Gastrocnemius medialis (tissue), 4 donors: Measurements from ENCODE around the gene CARD16. TPM values are rescaled to one million over a fixed set of nuclear protein-coding genes. Genes with fewer than 3 reads are reported as not detected.
"Not testable (repeated sequence)": the region's sequence is repeated elsewhere in the genome, so short reads cannot be mapped to it uniquely, and the experiment has no call there.

Source experiments
- ATAC-seq, 2 donors: fragments of 150-250 bp; one replicate each; pipeline ENCODE4 v1.9.1; 2016
- DNase-seq, 2 donors: peaks; one replicate each; pipeline ENCODE4 v3.0.0-alpha.2; 2019
- H3K27ac ChIP-seq, 4 donors: fragments of 200-600 bp; sonication (generic); 1 replicate in 1 of 4; 2 replicates in 3 of 4; pipeline ENCODE4 v1.5.1; 2016 to 2018; ENCODE audit warnings: mild to moderate bottlenecking in 2 of 4, moderate library complexity in 1 of 4
- H3K27me3 ChIP-seq, 3 donors: fragments of 200-600 bp; sonication (generic) in 2 of 3; 1 replicate in 1 of 3; 2 replicates in 2 of 3; pipeline versions ENCODE4 v1.5.1 to v1.6.0; 2016 to 2019; ENCODE audit warnings: mild to moderate bottlenecking in 1 of 3, moderate library complexity in 1 of 3
- H3K36me3 ChIP-seq, 2 donors: fragments of 200-600 bp; sonication (generic) in 1 of 2; one replicate each; pipeline ENCODE4 v1.5.1; 2017 to 2018
- H3K4me1 ChIP-seq, 2 donors: fragments of 200-600 bp; sonication (generic) in 1 of 2; one replicate each; pipeline ENCODE4 v1.5.1; 2016 to 2017; ENCODE audit warnings: mild to moderate bottlenecking in 2 of 2
- H3K4me3 ChIP-seq, 4 donors: fragments of 200-600 bp; sonication (generic) in 3 of 4; 1 replicate in 1 of 4; 2 replicates in 3 of 4; pipeline ENCODE4 v1.5.1; 2016 to 2019; ENCODE audit warnings: mild to moderate bottlenecking in 2 of 4
- H3K9me3 ChIP-seq, 3 donors: fragments of 200-600 bp; sonication (generic) in 2 of 3; 1 replicate in 1 of 3; 2 replicates in 2 of 3; pipeline ENCODE4 v1.5.1; 2016 to 2019
- CTCF ChIP-seq, 5 experiments: fragments of 450-650 bp in 3 of 5; fragments of 200-600 bp in 2 of 5; sonication (generic) in 2 of 5; IDR thresholded peaks in 4 of 5; conservative IDR thresholded peaks in 1 of 5; 1 replicate in 4 of 5; 2 replicates in 1 of 5; pipeline ENCODE4 v1.5.1; 2016 to 2019; ENCODE audit warnings: antibody characterized with exemption in 5 of 5, mild to moderate bottlenecking in 3 of 5, moderate library complexity in 3 of 5
- POLR2A ChIP-seq, 2 donors: fragments of 450-650 bp; IDR thresholded peaks; one replicate each; pipeline ENCODE4 v1.6.1; 2017; ENCODE audit warnings: antibody characterized with exemption in 2 of 2, mild to moderate bottlenecking in 2 of 2, moderate library complexity in 2 of 2
- in situ Hi-C, 4 donors: fragments of 200-750 bp; cut with MboI; loops; one replicate each; pipeline versions ENCODE4 v1.15.0 to v1.8.0; 2017; ENCODE audit warnings: low sequenced_read_pairs in 4 of 4
- intact Hi-C: fragments of 100-400 bp; cut with DNase I; formaldehyde crosslinking; loops from one replicate; pipeline ENCODE4 v1.15.1; 2023; ENCODE audit warnings: low total_unique reads
- total RNA-seq, 4 donors: library from RNA; depleted of rRNA; stranded (reverse); fragments of >200 nt; gene quantifications; one replicate each; pipeline versions ENCODE4 v1.1.0 to v1.2.3, GENCODE V29; 2016

Gene CARD16
- total RNA-seq, 4 donors from 2014 or later = 1.5 to 2.1 (median 1.6) TPM; not detected in 1

GRCh38 chr11:105078283-105078682 is 33.1 kb upstream of the CARD16 start:
- peak in 1 of 2 donors; percentile 23 for ATAC-seq
- intact Hi-C loops = loop anchor here (5.0 kb wide), 1 partner anchor 169 kb away; no protein-coding TSS in a partner anchor
- no peak for DNase-seq
- H3K36me3 ChIP-seq = no peaks in the 10 kb centered on the region
- no peak overlapping the region for H3K4me3 ChIP-seq
- H3K27me3 ChIP-seq = no peaks in the 10 kb centered on the region
- peaks cover 8 to 10% of the 10 kb centered on the region in 2 donors for H3K4me1 ChIP-seq
- H3K27ac ChIP-seq = no peak overlapping the region
- TF ChIP-seq POLR2A (IDR thresholded peaks at IDR 0.05) (no peak), CTCF (IDR thresholded peaks at IDR 0.05 in 4 of 5, conservative IDR thresholded peaks at IDR 0.05 in 1 of 5) (no peak)
- in situ Hi-C loops = no loop called here
- H3K9me3 ChIP-seq = no peaks in the 10 kb centered on the region

DNA sequence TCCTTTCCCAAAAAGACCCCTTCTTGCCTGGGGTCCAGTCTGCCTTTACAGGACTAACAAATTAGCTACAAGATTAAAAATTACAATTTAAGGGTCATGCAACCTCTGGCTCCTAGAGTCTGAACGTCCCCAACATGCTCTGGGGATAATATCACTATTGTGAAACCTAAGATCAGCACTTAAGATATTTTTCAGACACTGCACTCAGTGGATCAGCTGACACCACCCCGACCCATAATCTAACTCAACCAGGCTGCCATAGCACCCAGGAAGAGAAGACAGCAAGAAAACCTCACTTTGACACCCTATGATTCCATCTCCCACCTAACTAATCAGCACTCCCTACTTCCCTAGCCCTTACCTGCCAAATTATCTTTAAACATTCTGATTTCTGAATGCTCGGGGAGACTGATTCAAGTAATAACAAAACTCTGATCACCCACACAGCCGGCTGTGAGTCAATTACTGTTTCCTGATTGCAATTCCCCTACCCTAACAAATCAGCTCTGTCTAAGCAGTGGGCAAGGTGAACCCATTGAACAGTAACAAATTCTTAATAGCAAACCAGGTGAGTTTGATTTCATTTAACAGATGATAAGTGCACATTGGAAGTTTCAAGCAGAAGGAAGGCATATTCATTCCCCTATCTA is 32.1 kb upstream of the CARD16 start:
- H3K4me1 ChIP-seq = peaks cover 8 to 10% of the 10 kb centered on the region in 2 donors
- H3K27me3 ChIP-seq, H3K27ac ChIP-seq, H3K4me3 ChIP-seq, in situ Hi-C loops, DNase-seq, H3K9me3 ChIP-seq, H3K36me3 ChIP-seq: not testable (repeated sequence)
- intact Hi-C loops = loop anchor here (5.0 kb wide), 1 partner anchor 170 kb away; no protein-coding TSS in a partner anchor
- ATAC-seq = peak in 1 of 2 donors; percentile 5

DNA sequence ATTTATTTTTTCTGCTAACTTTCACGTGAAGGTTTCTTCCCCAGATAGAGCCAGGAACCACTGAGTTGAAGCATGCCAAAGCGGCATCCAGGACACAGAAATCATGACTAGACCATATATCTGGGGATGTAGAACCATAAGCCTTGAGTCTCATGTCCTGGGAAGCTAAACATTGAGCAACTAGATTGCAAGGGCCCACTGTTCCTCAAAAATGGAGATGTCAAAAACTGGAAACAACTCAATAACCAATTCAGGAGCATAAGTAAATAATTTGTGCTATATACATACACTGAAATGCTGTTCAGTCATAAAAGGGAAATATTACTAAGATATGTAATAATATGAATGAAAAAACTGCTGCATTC is 29.0 kb upstream of the CARD16 start:
- TF ChIP-seq CTCF (IDR thresholded peaks at IDR 0.05 in 4 of 5, conservative IDR thresholded peaks at IDR 0.05 in 1 of 5) = no peak
- Histone ChIP-seq H3K36me3 (no peaks in the 10 kb centered on the region), H3K4me3 (no peak overlapping the region), H3K9me3 (no peaks in the 10 kb centered on the region), H3K4me1 (peaks cover 8 to 10% of the 10 kb centered on the region in 2 donors), H3K27me3 (no peaks in the 10 kb centered on the region), H3K27ac (no peak overlapping the region)
- no peak for DNase-seq
- in situ Hi-C loops = no loop called here
- ATAC-seq = no peak
- intact Hi-C loops = no loop called here

- no peak overlapping the region for H3K4me3 ChIP-seq
- ATAC-seq (no peak), DNase-seq (no peak)
- intact Hi-C loops = no loop called here
- H3K27me3 ChIP-seq = no peaks in the 10 kb centered on the region
- H3K27ac ChIP-seq = no peak overlapping the region
- no peaks in the 10 kb centered on the region for H3K36me3 ChIP-seq
- peaks cover 8% of the 10 kb centered on the region in 2 donors for H3K4me1 ChIP-seq
- TF ChIP-seq CTCF (IDR thresholded peaks at IDR 0.05 in 4 of 5, conservative IDR thresholded peaks at IDR 0.05 in 1 of 5) (no peak), POLR2A (IDR thresholded peaks at IDR 0.05) (no peak)
- H3K9me3 ChIP-seq = no peaks in the 10 kb centered on the region
- in situ Hi-C loops = no loop called here
Observed at GRCh38 chr11:105073456-105074165, 28.5 kb upstream of the CARD16 start.

- in situ Hi-C loops, H3K27ac ChIP-seq, DNase-seq, H3K4me1 ChIP-seq, H3K9me3 ChIP-seq, intact Hi-C loops, ATAC-seq, H3K36me3 ChIP-seq, H3K27me3 ChIP-seq, H3K4me3 ChIP-seq: not testable (repeated sequence)
Observed at GRCh38 chr11:105072080-105072479, 26.9 kb upstream of the CARD16 start.
